Peyer's patch (tissue), 4 donors: ENCODE results near the gene LIPC. TPM values are rescaled to one million over a fixed set of nuclear protein-coding genes. Genes with fewer than 3 reads are reported as not detected.

Experiments
- DNase-seq, 3 donors: peaks; one replicate each; pipeline ENCODE4 v3.0.0-alpha.2; 2017 to 2019
- H3K27ac ChIP-seq, 4 donors: fragments of 200-600 bp; sonication (generic); one replicate each; pipeline ENCODE4 v1.5.1; 2016 to 2019
- H3K27me3 ChIP-seq, 2 donors: fragments of 200-600 bp; sonication (generic); one replicate each; pipeline ENCODE4 v1.5.1; 2019
- H3K36me3 ChIP-seq, 3 donors: fragments of 200-600 bp; sonication (generic); one replicate each; pipeline ENCODE4 v1.5.1; 2016 to 2019
- H3K4me1 ChIP-seq, 4 donors: fragments of 200-600 bp; sonication (generic); one replicate each; pipeline ENCODE4 v1.5.1; 2016 to 2019
- H3K4me3 ChIP-seq, 4 donors: fragments of 200-600 bp; sonication (generic); 1 replicate in 3 of 4; 2 replicates in 1 of 4; pipeline ENCODE4 v1.5.1; 2016 to 2019; ENCODE audit warnings: mild to moderate bottlenecking in 1 of 4
- H3K9me3 ChIP-seq, 4 donors: fragments of 200-600 bp; sonication (generic); one replicate each; pipeline ENCODE4 v1.5.1; 2016 to 2019; ENCODE audit warnings: mild to moderate bottlenecking in 1 of 4
- CTCF ChIP-seq, 6 experiments: fragments of 450-650 bp in 4 of 6; fragments of 200-600 bp in 2 of 6; sonication (generic) in 1 of 6; IDR thresholded peaks; one replicate each; pipeline ENCODE4 v1.5.1; 2017 to 2019; ENCODE audit warnings: antibody characterized with exemption in 6 of 6, mild to moderate bottlenecking in 3 of 6, moderate library complexity in 1 of 6
- POLR2A ChIP-seq, 2 donors: fragments of 450-650 bp; IDR thresholded peaks; one replicate each; pipeline ENCODE4 v1.5.1; 2017; ENCODE audit warnings: antibody characterized with exemption in 2 of 2, mild to moderate bottlenecking in 2 of 2, moderate library complexity in 2 of 2
- total RNA-seq, 4 donors: library from RNA; depleted of rRNA; stranded (reverse); fragments of >200 nt; gene quantifications; one replicate each; pipeline ENCODE4 v1.1.0, GENCODE V29; 2016

The LIPC gene
- total RNA-seq, 4 donors from 2014 or later: 0.40 to 8.9 (median 1.0) TPM; not detected in 1

- no peak overlapping the region for H3K4me3 ChIP-seq
- H3K9me3 ChIP-seq: no peaks in the 10 kb centered on the region
- H3K27ac ChIP-seq: no peak overlapping the region
- H3K4me1 ChIP-seq: peaks cover 0 to 19% (median 3%) of the 10 kb centered on the region in 4 donors
- no peaks in the 10 kb centered on the region for H3K36me3 ChIP-seq
- H3K27me3 ChIP-seq: no peaks in the 10 kb centered on the region
- DNase-seq: no peak
- TF ChIP-seq POLR2A (IDR thresholded peaks at IDR 0.05) (no peak), CTCF (IDR thresholded peaks at IDR 0.05) (no peak)
Observed at GRCh38 chr15:58448906-58449305, 17.1 kb downstream of the LIPC start.

- no peak for TF ChIP-seq POLR2A (IDR thresholded peaks at IDR 0.05)
- TF ChIP-seq CTCF (IDR thresholded peaks at IDR 0.05): no peak
- no peak for DNase-seq
- no peak overlapping the region for H3K4me3 ChIP-seq
Observed at GRCh38 chr15:58451826-58452225, 20.0 kb downstream of the LIPC start.

GRCh38 chr15:58452775-58453174 is 21.0 kb downstream of the LIPC start:
- no peak overlapping the region for H3K4me3 ChIP-seq
- peaks cover 0 to 18% (median 2%) of the 10 kb centered on the region in 4 donors for H3K4me1 ChIP-seq
- H3K27ac ChIP-seq: no peak overlapping the region
- no peaks in the 10 kb centered on the region for H3K36me3 ChIP-seq
- TF ChIP-seq CTCF (IDR thresholded peaks at IDR 0.05) (no peak), POLR2A (IDR thresholded peaks at IDR 0.05) (no peak)
- no peaks in the 10 kb centered on the region for H3K27me3 ChIP-seq
- H3K9me3 ChIP-seq: no peaks in the 10 kb centered on the region
- DNase-seq: no peak

More at GRCh38 chr15:58451826-58452225, 20.0 kb downstream of the LIPC start:
- Histone ChIP-seq H3K27ac (no peak overlapping the region), H3K27me3 (no peaks in the 10 kb centered on the region), H3K9me3 (no peaks in the 10 kb centered on the region), H3K36me3 (no peaks in the 10 kb centered on the region), H3K4me1 (peaks cover 0 to 12% (median 3%) of the 10 kb centered on the region in 4 donors)

- DNase-seq: no peak
- no peaks in the 10 kb centered on the region for H3K36me3 ChIP-seq
- TF ChIP-seq POLR2A (IDR thresholded peaks at IDR 0.05): no peak
- no peak for TF ChIP-seq CTCF (IDR thresholded peaks at IDR 0.05)
Observed at GRCh38 chr15:58453931-58454793, 22.4 kb downstream of the LIPC start.

GRCh38 chr15:58454950-58455401 is 23.2 kb downstream of the LIPC start:
- DNase-seq: no peak
- no peaks in the 10 kb centered on the region for H3K36me3 ChIP-seq

More at GRCh38 chr15:58453931-58454793, 22.4 kb downstream of the LIPC start:
- Histone ChIP-seq H3K4me3 (no peak overlapping the region), H3K27me3 (no peaks in the 10 kb centered on the region), H3K4me1 (peaks cover 0 to 17% (median 0%) of the 10 kb centered on the region in 4 donors), H3K9me3 (no peaks in the 10 kb centered on the region), H3K27ac (no peak overlapping the region)

More at GRCh38 chr15:58454950-58455401, 23.2 kb downstream of the LIPC start:
- Histone ChIP-seq H3K4me3 (no peak overlapping the region), H3K27me3 (no peaks in the 10 kb centered on the region), H3K27ac (no peak overlapping the region), H3K9me3 (no peaks in the 10 kb centered on the region), H3K4me1 (peaks cover 0 to 20% (median 0%) of the 10 kb centered on the region in 4 donors)
- TF ChIP-seq CTCF (IDR thresholded peaks at IDR 0.05) (no peak), POLR2A (IDR thresholded peaks at IDR 0.05) (no peak)
